Kidney glomerular epithelial cell (primary cell): ENCODE data around the gene FCHSD2.
A peak's percentile ranks its signal among the peaks of the same experiment; 100 is the strongest.
"Not testable (repeated sequence)": the region's sequence is repeated elsewhere in the genome, so short reads cannot be mapped to it uniquely, and the experiment has no call there.

Experiments
- DNase-seq: peaks from one replicate; lab custom pipeline; 2025; lab: John Stamatoyannopoulos, UW

FCHSD2 gene

DNA sequence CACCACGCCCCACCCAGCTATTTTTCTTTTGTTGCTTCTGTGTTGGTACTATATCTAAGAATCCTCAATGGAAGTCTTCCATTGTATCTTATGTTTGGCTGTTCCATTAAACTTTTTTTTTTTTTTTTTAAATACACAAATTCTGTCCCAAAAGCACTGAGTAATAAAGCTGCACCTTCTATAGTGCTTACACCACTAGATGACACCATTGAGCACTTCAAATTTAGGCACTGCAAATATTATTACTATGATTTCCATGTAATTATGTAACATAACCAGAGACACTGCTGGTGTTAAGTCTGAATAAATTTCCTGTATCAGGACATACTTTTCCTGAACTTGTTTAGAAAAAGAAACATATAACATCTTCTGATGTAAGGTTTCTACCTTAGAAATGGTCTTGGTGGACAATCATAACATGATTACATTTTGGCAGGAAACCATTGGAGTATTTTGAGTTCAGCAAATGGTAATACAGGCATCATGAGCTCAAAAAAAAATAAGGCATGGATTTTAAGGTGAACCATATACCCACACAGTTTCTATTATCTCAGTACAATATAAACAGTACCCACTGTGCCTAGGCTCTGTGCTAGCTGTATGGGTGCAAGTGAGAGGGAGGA, 217.4 kb downstream of the FCHSD2 start:
- DNase-seq, result peak; percentile 3

DNA sequence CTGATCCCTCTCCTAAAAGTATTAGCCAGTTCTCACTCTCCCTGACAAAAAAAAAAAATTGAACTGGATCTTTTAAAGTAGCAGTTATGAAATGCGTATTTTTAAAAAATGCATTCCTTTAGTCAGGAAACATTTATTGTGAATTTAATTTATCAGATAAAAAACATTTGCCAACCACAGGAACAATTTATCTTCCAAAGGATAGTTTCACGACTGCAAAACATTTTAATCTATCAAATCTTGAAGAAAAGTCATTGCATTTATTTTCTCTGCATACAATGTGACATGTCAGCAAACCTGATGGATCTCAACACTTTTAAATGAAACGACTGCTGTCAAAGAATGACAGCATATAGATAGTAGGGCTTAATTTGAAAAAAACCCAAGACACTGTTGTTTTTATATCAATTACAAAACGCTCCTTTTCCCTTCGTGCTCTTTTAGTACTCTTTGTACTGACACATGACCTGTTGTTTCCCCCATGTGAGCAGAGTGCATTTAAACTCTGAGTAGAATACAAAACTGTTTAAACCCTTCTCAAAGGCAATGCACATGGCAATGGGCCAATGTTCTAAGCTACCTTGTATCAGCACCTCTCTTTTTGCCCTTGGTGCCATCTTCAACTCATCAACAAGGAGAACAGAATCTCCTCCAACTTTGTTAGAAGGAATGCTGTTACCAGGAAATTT, 220.9 kb downstream of the FCHSD2 start:
- DNase-seq, result no peak

DNA sequence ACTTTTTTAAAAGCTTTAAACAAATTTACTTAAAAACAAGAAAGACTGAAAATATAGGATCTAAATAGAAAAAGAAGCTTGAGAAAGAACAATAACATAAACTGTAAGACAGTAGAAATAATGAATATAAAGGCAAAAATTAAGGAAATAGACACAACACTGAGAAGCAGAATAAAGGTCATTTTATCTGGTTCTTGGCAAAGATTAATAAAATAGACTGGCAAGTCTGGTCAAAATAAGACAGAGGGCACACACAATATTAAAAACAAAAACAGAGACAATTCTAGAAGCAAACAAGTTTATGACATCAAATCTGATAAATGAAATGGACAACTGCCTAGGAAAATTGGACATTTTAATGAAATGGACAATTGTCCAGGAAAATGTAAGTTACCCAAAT, 222.1 kb downstream of the FCHSD2 start:
- DNase-seq, result no peak

DNA sequence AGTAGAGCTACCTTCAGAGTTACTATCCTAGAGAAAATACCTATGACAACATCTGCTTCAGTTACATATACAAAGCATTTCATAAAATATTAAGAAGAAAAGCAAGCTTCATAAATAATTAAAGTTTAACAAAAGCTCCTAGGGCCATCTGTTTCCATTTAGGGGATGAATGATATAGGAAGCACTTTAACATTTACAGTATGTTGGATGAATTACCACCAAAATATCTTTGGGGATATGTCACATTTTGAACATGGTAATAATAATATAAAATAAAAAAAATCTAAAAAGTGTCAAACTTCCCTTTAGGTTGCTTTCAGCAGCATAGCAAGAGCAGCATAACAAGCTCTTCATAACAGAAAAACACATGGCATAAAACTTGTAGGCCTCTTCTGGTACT, 223.3 kb downstream of the FCHSD2 start:
- DNase-seq, result no peak

DNA sequence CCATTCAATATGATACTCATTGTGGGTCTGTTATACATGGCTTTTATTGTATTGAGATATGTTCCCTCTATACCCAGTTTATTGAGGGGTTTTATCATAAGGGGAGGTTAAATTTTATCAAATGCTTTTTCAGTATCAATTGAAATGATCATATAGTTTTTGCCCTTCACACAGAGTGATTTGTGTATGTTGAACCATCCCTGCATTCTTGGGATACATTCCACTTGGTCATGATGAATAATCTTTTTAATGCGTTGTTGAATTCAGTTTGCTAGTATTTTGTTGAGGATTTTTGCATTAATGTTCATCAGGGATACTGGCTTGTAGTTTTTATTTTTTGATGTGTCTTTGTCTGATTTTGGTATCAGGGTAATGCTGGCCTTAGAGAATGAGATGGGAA, 229.9 kb downstream of the FCHSD2 start:
- DNase-seq, result no peak

DNA sequence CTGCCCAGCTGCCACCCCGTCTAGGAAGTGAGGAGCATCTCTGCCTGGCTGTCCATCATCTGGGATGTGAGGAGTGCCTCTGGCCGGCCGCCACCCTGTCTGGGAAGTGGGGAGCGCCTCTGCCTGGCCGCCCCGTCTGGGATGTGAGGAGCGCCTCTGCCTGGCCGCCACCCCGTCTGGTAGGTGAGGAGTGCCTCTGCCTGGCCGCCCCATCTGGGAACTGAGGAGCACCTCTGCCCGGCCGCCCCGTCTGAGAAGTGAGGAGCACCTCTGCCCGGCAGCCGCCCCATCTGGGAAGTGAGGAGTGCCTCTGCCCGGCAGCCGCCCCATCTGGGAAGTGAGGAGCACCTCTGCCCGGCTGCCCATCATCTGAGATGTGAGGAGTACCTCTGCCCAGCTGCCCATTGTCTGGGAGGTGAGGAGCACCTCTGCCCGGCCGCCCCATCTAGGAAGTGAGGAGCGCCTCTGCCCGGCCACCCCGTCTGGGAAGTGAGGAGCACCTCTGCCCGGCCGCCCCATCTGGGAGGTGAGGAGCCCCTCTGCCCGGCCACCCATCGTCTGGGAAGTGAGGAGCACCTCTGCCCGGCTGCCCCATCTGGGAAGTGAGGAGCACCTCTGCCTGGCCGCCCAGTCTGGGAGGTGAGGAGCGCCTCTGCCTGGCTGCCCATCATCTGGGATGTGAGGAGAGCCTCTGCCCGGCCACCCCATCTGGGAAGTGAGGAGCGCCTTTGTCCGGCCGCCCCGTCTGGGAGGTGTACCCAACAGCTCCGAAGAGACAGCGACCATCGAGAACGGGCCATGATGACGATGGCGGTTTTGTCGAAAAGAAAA, 232.3 kb downstream of the FCHSD2 start:
- not testable (repeated sequence) for DNase-seq

DNA sequence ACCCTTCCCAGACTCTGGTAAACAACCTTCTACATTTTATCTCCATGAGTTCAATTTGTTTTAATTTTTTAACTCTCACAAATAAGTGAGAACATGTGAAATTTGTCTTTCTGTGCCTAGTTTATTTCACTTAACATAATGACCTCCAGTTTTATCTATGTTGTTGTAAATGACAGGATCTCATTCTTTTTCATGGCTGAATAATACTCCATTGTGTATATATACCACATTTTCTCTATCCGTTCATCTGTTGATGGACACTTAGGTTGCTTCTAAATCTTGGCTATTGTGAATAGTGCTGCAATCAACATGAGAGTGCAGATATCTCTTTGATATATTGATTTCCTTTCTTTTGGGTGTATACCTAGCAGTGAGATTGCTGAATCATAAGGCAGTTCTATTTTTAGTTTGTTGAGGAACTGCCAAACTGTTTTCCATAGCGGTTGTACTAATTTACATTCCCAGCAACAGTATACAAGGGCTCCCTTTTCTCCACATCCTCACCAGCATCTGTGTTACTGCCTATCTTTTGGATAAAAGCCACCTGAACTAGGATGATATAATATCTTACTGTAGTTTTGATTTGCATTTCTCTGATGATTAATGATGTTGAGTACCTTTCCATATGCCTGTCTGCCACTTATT, 234.0 kb downstream of the FCHSD2 start:
- DNase-seq, result no peak

DNA sequence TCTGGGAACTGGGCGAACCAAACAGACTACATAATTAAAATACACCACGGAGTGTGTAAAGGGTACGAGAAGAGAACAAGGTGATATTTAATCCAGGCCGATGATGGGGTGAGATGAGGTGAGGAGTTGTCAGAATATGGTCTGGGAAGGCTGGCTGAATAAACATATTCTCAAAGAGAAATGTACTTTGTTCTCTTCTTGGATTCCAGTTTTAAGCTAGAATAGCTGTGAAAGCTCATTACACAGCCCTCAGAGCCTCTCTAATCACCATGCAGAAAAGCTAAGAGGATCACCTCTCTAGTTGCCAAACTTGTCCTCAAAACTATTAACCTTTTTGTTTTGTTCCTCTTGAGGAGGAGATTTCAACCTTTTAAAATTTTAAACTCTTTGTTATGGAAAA, 238.1 kb downstream of the FCHSD2 start:
- no peak for DNase-seq

DNA sequence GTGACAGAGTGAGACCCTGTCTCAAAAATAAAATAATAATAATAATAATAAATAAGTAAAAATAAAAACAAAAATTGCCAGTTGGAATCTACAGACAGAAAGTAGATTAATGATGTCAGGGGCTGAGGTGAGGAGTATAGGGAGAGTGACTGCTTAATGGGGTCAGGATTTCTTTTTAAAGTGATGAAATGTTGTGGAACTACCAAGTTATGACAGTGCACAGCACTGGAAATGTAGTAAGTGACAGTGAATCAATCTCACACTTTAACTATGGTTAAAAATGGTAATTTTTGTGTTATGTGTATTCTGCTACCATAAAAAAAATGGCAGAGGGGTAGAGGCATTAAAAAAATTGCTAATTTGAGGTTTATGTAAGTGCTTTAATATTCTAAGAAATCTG, 240.7 kb downstream of the FCHSD2 start:
- DNase-seq, result no peak

DNA sequence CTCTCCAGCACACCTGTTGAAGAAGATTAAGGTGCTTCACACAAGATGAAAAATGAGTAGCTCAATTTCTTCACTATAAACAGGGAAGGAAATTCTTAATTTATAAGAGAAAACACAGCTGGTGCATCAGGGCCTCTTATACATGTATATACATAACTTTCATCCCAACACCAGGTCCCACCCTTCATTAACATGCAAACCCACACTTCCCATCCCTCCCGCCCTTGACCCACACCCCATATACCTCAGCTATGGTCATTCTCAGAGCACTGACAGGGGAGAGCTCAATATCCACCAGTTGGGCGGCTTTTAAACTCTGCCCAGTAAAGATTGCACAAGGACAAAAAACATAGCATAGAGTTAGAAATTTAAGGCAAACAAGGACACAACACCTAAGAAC, 242.1 kb downstream of the FCHSD2 start:
- DNase-seq, result no peak

DNA sequence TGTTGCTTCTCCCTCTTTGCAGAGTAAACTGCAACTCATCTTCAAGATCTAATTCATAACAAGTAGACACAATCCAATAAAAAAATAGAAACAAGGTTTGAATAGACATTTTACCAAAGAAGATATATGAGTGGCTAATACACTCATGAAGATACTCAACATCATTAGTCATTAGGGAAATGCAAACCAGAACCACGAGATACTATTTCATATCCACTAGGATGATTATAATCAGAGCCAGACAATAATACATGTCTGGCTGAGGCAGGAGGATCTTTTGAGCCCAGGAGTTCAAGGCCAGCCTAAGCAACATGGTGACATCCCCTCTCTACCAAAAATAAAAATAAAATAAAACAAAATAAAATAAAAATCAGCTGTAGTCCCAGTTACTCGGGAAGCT, 242.9 kb downstream of the FCHSD2 start:
- DNase-seq, result no peak

DNA sequence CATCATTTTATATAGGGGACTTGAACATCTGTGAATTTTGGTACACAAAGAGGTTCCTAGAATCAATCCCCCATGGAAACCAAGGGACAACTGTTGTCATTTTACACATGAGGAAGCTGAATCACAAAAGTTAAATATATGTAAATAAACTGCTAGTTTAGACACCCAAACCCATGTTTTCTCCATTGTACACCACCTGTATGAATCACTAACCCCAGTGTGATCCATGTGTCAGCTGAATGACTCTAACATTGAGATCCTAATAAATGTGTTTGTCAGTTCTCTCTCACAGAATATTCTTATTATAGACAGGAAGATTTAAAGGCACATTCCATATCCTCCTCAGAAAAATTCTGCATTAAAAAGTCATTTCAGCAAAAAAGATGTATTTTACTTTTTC, 244.6 kb downstream of the FCHSD2 start:
- DNase-seq, result no peak

DNA sequence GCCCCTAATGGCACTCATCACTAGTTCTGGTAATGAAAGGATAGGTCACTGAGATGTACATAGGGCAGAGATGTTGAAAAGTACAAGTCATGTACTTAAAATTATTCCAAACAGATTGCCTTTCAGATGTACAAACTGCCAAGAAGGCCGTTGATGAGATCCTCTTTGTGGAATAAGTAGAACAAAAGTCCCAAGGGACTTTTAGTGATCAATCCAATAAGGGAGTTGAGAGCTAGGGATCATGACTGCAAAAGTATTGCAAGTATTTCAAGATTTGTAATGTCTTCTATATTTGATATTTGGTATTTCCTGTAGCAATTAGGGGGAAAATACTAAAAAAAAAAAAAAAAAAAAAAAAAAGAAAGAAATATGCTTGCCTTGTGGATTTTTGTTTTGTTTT, 245.7 kb downstream of the FCHSD2 start:
- DNase-seq, result no peak

DNA sequence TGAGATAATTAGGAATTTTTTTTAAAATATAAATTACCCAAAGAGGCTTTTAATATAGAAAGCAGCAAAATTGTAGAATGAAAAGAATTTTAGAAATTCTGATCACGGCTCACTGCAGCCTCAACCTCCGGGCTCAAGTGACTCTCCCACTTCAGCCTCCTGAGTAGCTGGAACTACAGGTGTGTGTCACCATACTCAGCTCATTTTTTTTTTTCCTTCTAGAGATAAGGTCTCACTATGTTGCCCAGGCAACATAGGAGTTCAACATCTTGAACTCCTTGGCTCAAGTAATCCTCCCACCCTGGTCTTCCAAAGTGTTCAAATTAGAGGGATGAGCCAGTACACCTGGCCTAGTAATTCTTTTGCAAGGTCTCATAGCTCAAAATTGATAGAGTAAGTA, 251.2 kb downstream of the FCHSD2 start:
- DNase-seq, result no peak

DNA sequence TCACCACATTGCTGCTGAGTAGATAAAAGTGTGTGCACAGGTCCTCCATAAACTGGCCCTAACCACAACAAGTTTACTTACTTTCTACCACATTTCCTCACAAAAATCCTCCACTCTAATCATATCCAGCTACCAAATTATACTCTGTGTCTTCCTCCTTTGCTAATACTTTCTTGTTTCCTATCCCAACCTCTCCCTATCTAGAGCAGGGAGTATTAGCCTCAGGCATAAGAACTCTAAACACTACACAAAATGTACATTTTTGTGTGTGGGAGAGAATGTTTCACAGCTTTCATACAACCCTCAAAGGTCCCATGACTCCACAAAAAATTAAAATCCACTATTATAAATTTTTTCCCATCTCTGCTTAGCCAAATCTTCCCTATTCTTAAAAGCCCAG, 255.5 kb downstream of the FCHSD2 start:
- no peak for DNase-seq

DNA sequence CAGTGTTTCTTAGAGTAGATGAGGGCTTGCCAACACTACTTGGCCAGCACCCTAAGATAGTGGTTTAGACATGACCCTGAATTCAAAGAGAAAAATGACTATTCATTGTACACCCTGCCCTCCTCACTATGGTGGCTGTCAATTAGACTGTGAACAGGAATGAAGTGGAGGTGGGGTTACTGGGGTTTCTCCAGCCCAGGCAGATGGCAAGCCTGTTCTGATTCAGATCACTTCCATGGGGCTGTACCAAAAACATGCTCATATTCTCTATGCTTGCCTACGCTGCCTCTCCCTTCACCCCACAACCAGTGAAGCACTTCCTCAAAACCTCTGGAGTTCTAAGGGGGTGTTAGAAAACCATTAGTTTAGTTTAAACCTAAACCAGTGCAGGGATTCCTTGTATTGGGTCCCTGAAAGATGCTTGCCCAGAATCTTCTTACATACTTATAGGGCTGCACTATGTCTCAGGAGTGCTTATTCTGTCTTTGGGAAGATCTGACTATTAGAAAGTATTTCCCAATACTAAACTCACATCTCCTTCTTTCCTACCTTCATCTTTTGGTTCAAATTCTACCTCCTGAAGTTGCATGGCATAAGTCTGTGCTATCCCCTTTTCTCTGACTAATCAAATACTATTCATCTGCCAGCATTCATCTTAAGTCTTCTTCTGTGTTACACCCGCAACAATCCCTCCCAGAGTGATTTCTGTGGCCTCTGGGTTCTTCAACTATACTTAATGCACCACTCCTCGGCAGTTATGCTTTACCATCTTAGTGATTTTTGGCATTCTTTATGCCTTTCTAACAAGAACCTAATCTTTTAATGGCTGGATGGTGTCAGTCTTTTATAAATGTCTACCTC, 256.1 kb downstream of the FCHSD2 start:
- no peak for DNase-seq

DNA sequence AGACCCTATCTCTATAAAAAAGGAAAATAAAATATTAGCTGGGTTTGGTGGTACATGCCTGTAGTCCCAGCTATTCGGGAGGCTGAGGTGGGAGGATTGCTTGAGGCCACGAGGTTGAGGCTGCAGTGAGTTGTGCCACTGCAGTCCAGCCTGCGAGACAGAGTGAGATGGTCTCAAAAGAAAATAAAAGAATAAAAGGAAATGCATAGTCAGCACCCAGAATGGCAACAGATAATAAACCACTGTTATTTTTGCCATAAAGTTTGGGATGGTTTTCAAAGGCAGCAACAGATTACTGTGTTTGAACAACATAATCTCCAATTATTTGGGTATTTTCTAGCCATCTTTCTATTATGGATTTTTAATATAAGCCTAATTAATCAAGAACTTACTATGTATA, 266.0 kb downstream of the FCHSD2 start:
- DNase-seq, result no peak

DNA sequence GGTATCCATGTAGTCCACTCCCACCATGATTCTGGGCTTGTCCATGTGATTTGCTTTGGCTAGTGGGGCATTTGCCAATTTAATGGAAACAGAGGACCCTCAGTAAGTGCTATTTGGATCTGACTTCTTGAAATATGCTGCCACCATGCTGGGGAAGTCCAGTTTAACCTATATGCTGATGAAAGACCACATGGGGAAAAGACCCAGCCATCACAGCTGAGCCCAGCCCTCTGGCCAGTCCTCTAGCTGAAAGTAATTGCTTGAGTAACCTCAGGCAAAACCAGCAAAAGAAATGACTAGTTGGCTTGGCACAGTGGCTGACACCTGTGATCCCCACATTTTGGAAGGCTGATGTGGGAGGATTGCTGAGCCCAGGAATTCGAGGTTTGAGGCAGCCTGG, 266.4 kb downstream of the FCHSD2 start:
- no peak for DNase-seq

DNA sequence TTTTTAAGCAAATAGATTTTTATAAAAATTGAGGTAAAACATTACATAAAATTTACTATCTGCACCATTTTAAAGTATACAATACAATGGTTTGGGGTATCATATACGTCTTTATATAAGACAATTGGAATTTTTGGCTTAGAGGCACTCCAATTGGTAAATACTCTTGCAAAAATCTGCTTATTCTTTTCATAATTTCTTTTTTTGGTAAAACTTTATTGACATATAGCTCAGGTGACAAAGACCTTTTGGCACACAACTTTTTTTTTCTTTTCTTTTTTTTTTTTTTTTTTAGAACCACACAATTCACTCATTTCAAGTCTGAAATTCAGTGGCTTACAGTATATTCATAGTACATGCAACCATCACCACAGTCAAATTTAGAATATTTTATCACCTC, 270.1 kb downstream of the FCHSD2 start:
- DNase-seq, result no peak

DNA sequence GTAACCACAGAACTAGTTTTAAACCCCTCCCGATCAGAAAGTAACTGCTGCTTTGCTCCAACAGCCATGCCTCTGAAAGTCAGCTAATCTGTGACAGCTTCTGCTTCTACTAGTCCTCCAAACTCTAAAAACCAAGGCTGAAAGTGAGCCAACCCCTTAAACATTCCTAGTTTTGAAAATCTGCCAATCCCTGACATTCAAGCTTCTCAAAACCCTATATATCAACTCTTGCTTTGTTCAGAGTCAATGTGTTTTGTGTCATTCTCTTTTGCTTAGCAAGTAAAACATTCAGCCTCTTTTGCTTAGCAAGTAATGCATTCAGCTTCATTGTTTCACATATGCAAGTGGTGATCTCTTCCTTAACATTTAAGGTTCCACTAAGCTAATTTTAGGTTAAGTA, 271.0 kb downstream of the FCHSD2 start:
- DNase-seq, result no peak

DNA sequence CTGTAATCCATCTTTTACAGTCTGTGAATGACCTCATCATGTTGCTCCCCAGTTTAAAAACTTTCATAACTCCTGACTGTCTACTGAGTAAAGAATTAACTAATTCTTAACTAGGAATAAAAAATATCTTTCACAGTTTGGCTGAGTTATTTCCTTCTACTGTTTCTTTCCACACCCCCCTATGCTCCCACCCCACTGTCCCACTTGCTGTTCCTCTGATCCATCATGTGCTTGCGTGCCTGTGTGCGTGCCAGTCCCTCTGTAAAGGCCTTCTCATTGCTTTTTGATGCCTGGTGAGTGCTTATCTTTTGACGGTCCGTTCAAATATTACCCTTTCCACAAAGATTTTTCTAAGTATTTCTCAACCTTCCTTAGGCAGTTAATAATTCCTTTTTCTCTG, 272.3 kb downstream of the FCHSD2 start:
- peak; percentile 32 for DNase-seq

DNA sequence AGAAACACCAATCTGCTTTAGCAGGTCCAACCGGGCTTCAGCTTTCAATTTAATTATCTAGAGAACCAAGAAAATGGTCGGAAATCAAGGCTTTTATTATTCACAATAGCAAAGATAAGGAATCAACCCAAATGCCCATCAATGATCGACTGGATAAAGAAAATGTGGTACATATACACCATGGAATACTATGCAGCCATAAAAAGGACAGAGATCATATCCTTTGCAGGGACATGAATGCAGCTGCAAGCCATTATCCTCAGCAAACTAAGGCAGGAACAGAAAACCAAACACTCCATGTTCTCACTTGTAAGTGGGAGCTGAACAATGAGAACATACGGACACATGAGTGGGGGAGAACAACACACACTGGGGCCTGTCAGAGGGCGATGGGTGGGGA, 274.1 kb downstream of the FCHSD2 start:
- DNase-seq, result no peak
